Hepatocyte (in vitro differentiated cells): Measurements from ENCODE around the gene IL1R2.

Source experiments
- CTCF ChIP-seq: fragments of 200-600 bp; sonication (generic); IDR thresholded peaks from 2 replicates; pipeline ENCODE4 v1.5.1; 2016; ENCODE audit warnings: antibody characterized with exemption, mild to moderate bottlenecking; ENCODE audit not compliant: poor library complexity
- EZH2 ChIP-seq: fragments of 200-600 bp; sonication (generic); IDR thresholded peaks from 2 replicates; pipeline ENCODE4 v1.6.1; 2016; ENCODE audit warnings: antibody characterized with exemption, mild to moderate bottlenecking, borderline replicate concordance
- EZH2phosphoT487 ChIP-seq: fragments of 200-600 bp; sonication (generic); IDR thresholded peaks from one replicate; pipeline ENCODE4 v1.6.1; 2018; ENCODE audit warnings: antibody characterized with exemption, mild to moderate bottlenecking, low read depth, moderate library complexity; ENCODE audit not compliant: unreplicated experiment, severe bottlenecking

GRCh38 chr2:102033750-102034682 is 42.3 kb downstream of the IL1R2 start:
- no peak for TF ChIP-seq EZH2
- TF ChIP-seq CTCF, result no peak
- no peak for TF ChIP-seq EZH2phosphoT487
